CD4-positive, alpha-beta T cell (primary cell): Measurements from ENCODE around the gene ABCB9. TPM values are rescaled to one million over a fixed set of nuclear protein-coding genes. Genes with fewer than 3 reads are reported as not detected.

Experiments
- ATAC-seq: fragments of 200-7000 bp; cut with Tn5 transposase; one replicate; pipeline ENCODE4 v1.10.0; 2022; ENCODE audit warnings: mild to moderate bottlenecking; ENCODE audit not compliant: poor library complexity
- CTCF ChIA-PET: fragments of 350-600 bp; sonication (Branson Sonifier 250); formaldehyde crosslinking; loops from one replicate; lab custom pipeline; 2021; ENCODE audit warnings: antibody characterized with exemption, inconsistent platforms; lab: Charles Lee
- POLR2A ChIA-PET: fragments of 350-600 bp; sonication (Branson Sonifier 250); formaldehyde crosslinking; loops from one replicate; lab custom pipeline; 2021; ENCODE audit warnings: antibody characterized with exemption, inconsistent platforms; lab: Charles Lee
- DNase-seq, 14 experiments: peaks; one replicate each; pipeline ENCODE4 v3.0.0-alpha.2; 2013 to 2020; ENCODE audit warnings: mixed read lengths in 2 of 14
- H3K27ac ChIP-seq, 2 donors: one replicate each; pipeline versions ENCODE4 v1.5.1 to v1.7.0; 2013; ENCODE audit warnings: low read length in 2 of 2, low read depth in 1 of 2, mild to moderate bottlenecking in 1 of 2
- H3K27me3 ChIP-seq, 2 experiments: 1 replicate in 1 of 2; 2 replicates in 1 of 2; pipeline versions ENCODE4 v1.6.1 to v1.7.0; 2013; ENCODE audit warnings: low read length in 2 of 2, control low read depth in 1 of 2, mild to moderate bottlenecking in 1 of 2, moderate library complexity in 1 of 2; ENCODE audit not compliant: insufficient read depth in 2 of 2, control insufficient read depth in 1 of 2
- H3K36me3 ChIP-seq: one replicate; pipeline ENCODE4 v1.6.1; 2013; ENCODE audit warnings: low read length, control low read depth; ENCODE audit not compliant: insufficient read depth
- H3K4me1 ChIP-seq: one replicate; pipeline ENCODE4 v1.6.1; 2013; ENCODE audit warnings: low read length, control low read depth; ENCODE audit not compliant: insufficient read depth
- H3K4me3 ChIP-seq: one replicate; pipeline ENCODE4 v1.5.1; 2013; ENCODE audit warnings: mild to moderate bottlenecking, low read length, moderate library complexity
- H3K9me3 ChIP-seq, 2 experiments: 1 replicate in 1 of 2; 2 replicates in 1 of 2; pipeline versions ENCODE4 v1.6.1 to v1.7.0; 2013; ENCODE audit warnings: low read length in 2 of 2, mild to moderate bottlenecking in 2 of 2, control low read depth in 1 of 2, moderate library complexity in 1 of 2; ENCODE audit not compliant: control insufficient read depth in 1 of 2, insufficient read depth in 1 of 2
- H3K27ac Mint-ChIP-seq: one replicate; pipeline ENCODE4 v1.8.0; 2020; ENCODE audit warnings: mixed read lengths
- H3K27me3 Mint-ChIP-seq: one replicate; pipeline ENCODE4 v1.8.0; 2021; ENCODE audit warnings: mixed read lengths
- H3K36me3 Mint-ChIP-seq: one replicate; pipeline ENCODE4 v1.8.0; 2021; ENCODE audit warnings: low read depth, mixed read lengths
- H3K4me1 Mint-ChIP-seq: one replicate; pipeline ENCODE4 v1.8.0; 2021; ENCODE audit warnings: low read depth, mixed read lengths
- H3K4me3 Mint-ChIP-seq: one replicate; pipeline ENCODE4 v1.8.0; 2020; ENCODE audit warnings: mild to moderate bottlenecking, mixed read lengths
- H3K9me3 Mint-ChIP-seq: one replicate; pipeline ENCODE4 v1.8.0; 2020; ENCODE audit warnings: mixed read lengths
- CTCF ChIP-seq: fragments of 200-600 bp; IDR thresholded peaks from one replicate; pipeline ENCODE4 v1.8.0; 2022; ENCODE audit warnings: antibody characterized with exemption, mild to moderate bottlenecking
- intact Hi-C, 2 experiments: fragments of 100-400 bp; cut with DNase I in 1 of 2; cut with micrococcal nuclease in 1 of 2; formaldehyde crosslinking; loops; one replicate each; pipeline versions ENCODE4 v1.15.1 to v1.9.0; 2023 to 2025; cut with DNase I, micrococcal nuclease
- total RNA-seq, 174 experiments: library from RNA in 2 of 174; stranded (reverse) in 2 of 174; gene quantifications; one replicate each; pipeline ENCODE4 v1.2.3 and lab custom pipeline; 2021 to 2026

The ABCB9 gene
- total RNA-seq, 2 experiments from 2014 or later, result 5.4 to 6.2 TPM

GRCh38 chr12:122979908-122980182 is 13.6 kb upstream of the ABCB9 start:
- Histone ChIP-seq H3K9me3 (no peaks in the 10 kb centered on the region), H3K27ac (peak overlapping the region; percentile 22 to 68), H3K4me3 (peak overlapping the region; percentile 82), H3K36me3 (peaks cover 37% of the 10 kb centered on the region), H3K4me1 (peaks cover 89% of the 10 kb centered on the region), H3K27me3 (no peaks in the 10 kb centered on the region)
- peak overlapping the region; percentile 92 for H3K27ac Mint-ChIP-seq
- H3K36me3 Mint-ChIP-seq, result peaks cover 34% of the 10 kb centered on the region
- no peak for ATAC-seq
- no peak for DNase-seq
- POLR2A ChIA-PET, result interaction anchor here (0.8 to 2.0 kb wide), 4 partner anchors 13 to 258 kb away, joined by 4 to 9 read pairs (median 5); partner anchors contain the start of genes ABCB9, MPHOSPH9 and MTRFR
- TF ChIP-seq CTCF, result no peak
- peak overlapping the region; percentile 94 for H3K4me3 Mint-ChIP-seq
- H3K4me1 Mint-ChIP-seq, result peaks cover 59% of the 10 kb centered on the region
- intact Hi-C loops, result loop anchor here in 1 of 2 experiments (5.0 to 10.0 kb wide), 4 partner anchors 172 to 622 kb away; partner anchors contain the start of genes DDX55, KNTC1, PITPNM2 and RSRC2
- CTCF ChIA-PET, result interaction anchor here (0.9 kb wide), 1 partner anchor 64 kb away, joined by 3 read pairs; no protein-coding TSS in a partner anchor
- no peaks in the 10 kb centered on the region for H3K9me3 Mint-ChIP-seq
- no peaks in the 10 kb centered on the region for H3K27me3 Mint-ChIP-seq

- H3K36me3 Mint-ChIP-seq, result peaks cover 34% of the 10 kb centered on the region
- POLR2A ChIA-PET, result interaction anchor here (0.6 to 2.0 kb wide), 5 partner anchors 13 to 259 kb away, joined by 3 to 9 read pairs (median 5); partner anchors contain the start of genes ABCB9, MPHOSPH9 and MTRFR
- Histone ChIP-seq H3K36me3 (peaks cover 32% of the 10 kb centered on the region), H3K27ac (peak overlapping the region in 1 of 2 donors; percentile 68), H3K27me3 (no peaks in the 10 kb centered on the region), H3K4me1 (peaks cover 85% of the 10 kb centered on the region), H3K9me3 (no peaks in the 10 kb centered on the region), H3K4me3 (peak overlapping the region; percentile 82)
- peak overlapping the region; percentile 94 for H3K4me3 Mint-ChIP-seq
- H3K9me3 Mint-ChIP-seq, result no peaks in the 10 kb centered on the region
- intact Hi-C loops, result loop anchor here in 1 of 2 experiments (5.0 to 10.0 kb wide), 4 partner anchors 173 to 623 kb away; partner anchors contain the start of genes DDX55, KNTC1, PITPNM2 and RSRC2
- CTCF ChIA-PET, result interaction anchor here (0.9 kb wide), 1 partner anchor 64 kb away, joined by 3 read pairs; no protein-coding TSS in a partner anchor
- no peak for TF ChIP-seq CTCF
- H3K27ac Mint-ChIP-seq, result peak overlapping the region; percentile 92
- no peaks in the 10 kb centered on the region for H3K27me3 Mint-ChIP-seq
- H3K4me1 Mint-ChIP-seq, result peaks cover 59% of the 10 kb centered on the region
- ATAC-seq, result no peak
- DNase-seq, result peak in 1 of 14 experiments; percentile 0
Observed at GRCh38 chr12:122979001-122979907, 13.0 kb upstream of the ABCB9 start.

GRCh38 chr12:122978507-122978955 is 12.3 kb upstream of the ABCB9 start:
- ATAC-seq (no peak), DNase-seq (no peak)
- peaks cover 29% of the 10 kb centered on the region for H3K36me3 ChIP-seq
- H3K27me3 ChIP-seq, result no peaks in the 10 kb centered on the region
- CTCF ChIA-PET, result interaction anchor here (0.8 kb wide), 1 partner anchor 13 kb away, joined by 3 read pairs; no protein-coding TSS in a partner anchor
- intact Hi-C loops, result loop anchor here in 1 of 2 experiments (5.0 to 10.0 kb wide), 4 partner anchors 174 to 624 kb away; partner anchors contain the start of genes DDX55, KNTC1, PITPNM2 and RSRC2
- Mint-ChIP-seq H3K4me3 (peak overlapping the region; percentile 98), H3K4me1 (peaks cover 55% of the 10 kb centered on the region), H3K36me3 (peaks cover 28% of the 10 kb centered on the region), H3K27me3 (no peaks in the 10 kb centered on the region), H3K27ac (no peak overlapping the region), H3K9me3 (no peaks in the 10 kb centered on the region)
- H3K27ac ChIP-seq, result no peak overlapping the region
- H3K4me3 ChIP-seq, result no peak overlapping the region
- POLR2A ChIA-PET, result interaction anchor here (0.6 to 2.0 kb wide), 2 partner anchors 48 to 254 kb away, joined by 3 to 9 read pairs; partner anchors contain the start of genes MPHOSPH9 and MTRFR
- H3K4me1 ChIP-seq, result peaks cover 85% of the 10 kb centered on the region
- TF ChIP-seq CTCF, result no peak
- H3K9me3 ChIP-seq, result no peaks in the 10 kb centered on the region
